ENCODE data around the gene MCC. TPM values are rescaled to one million over a fixed set of nuclear protein-coding genes. Genes with fewer than 3 reads are reported as not detected.
"Not testable (repeated sequence)": the region's sequence is repeated elsewhere in the genome, so short reads cannot be mapped to it uniquely, and the experiment has no call there.

Gene MCC
- total RNA-seq, 1 donor from 2014 or later: 15.1 TPM

GRCh38 chr5:113463032-113463431, 25.2 kb downstream of the MCC start:
- Histone ChIP-seq H3K27ac (ENCODE audit: low read depth, low read length) (no peak overlapping the region), H3K4me1 (ENCODE audit: control insufficient read depth in 3 of 3, insufficient read depth in 3 of 3, low read length in 3 of 3) (no peaks in the 10 kb centered on the region), H3K9me3 (ENCODE audit: control insufficient read depth in 3 of 3, low read length in 3 of 3) (no peaks in the 10 kb centered on the region), H3K9ac (ENCODE audit: low read depth in 1 of 3, low read length in 3 of 3) (no peak overlapping the region), H3K4me3 (ENCODE audit: low read length in 3 of 3) (no peak overlapping the region), H3K27me3 (ENCODE audit: control insufficient read depth in 3 of 3, insufficient read depth in 3 of 3, low read length in 3 of 3) (no peaks in the 10 kb centered on the region), H3K36me3 (ENCODE audit: control insufficient read depth in 3 of 3, insufficient read depth in 3 of 3, low read length in 3 of 3) (no peaks in the 10 kb centered on the region)

DNA sequence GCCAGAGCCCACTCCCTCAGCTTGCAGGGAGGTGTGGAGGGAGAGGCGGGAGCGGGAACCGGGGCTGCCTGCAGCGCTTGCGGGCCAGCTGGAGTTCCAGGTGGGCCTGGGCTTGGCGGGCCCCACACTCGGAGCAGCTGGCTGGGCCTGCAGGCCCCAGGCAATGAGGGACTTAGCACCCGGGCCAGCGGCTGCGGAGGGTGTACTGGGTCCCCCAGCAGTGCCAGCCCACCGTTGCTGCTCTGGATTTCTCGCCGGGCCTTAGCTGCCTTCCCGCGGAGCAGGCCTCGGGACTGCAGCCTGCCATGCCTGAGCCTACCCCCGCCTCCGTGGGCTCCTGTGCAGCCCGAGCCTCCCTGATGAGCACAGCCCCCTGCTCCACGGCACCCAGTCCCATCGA, 31.1 kb downstream of the MCC start:
- not testable (repeated sequence) for H3K27me3 ChIP-seq (ENCODE audit: control insufficient read depth in 3 of 3, insufficient read depth in 3 of 3, low read length in 3 of 3); H3K4me1 ChIP-seq (ENCODE audit: control insufficient read depth in 3 of 3, insufficient read depth in 3 of 3, low read length in 3 of 3); H3K27ac ChIP-seq (ENCODE audit: low read depth, low read length); H3K9me3 ChIP-seq (ENCODE audit: control insufficient read depth in 3 of 3, low read length in 3 of 3); H3K9ac ChIP-seq (ENCODE audit: low read depth in 1 of 3, low read length in 3 of 3); H3K4me3 ChIP-seq (ENCODE audit: low read length in 3 of 3); H3K36me3 ChIP-seq (ENCODE audit: control insufficient read depth in 3 of 3, insufficient read depth in 3 of 3, low read length in 3 of 3)

GRCh38 chr5:113452941-113453340, 35.3 kb downstream of the MCC start:
- Histone ChIP-seq H3K27ac (ENCODE audit: low read depth, low read length) (no peak overlapping the region), H3K4me1 (ENCODE audit: control insufficient read depth in 3 of 3, insufficient read depth in 3 of 3, low read length in 3 of 3) (no peaks in the 10 kb centered on the region), H3K4me3 (ENCODE audit: low read length in 3 of 3) (no peak overlapping the region), H3K27me3 (ENCODE audit: control insufficient read depth in 3 of 3, insufficient read depth in 3 of 3, low read length in 3 of 3) (no peaks in the 10 kb centered on the region), H3K9me3 (ENCODE audit: control insufficient read depth in 3 of 3, low read length in 3 of 3) (no peaks in the 10 kb centered on the region), H3K36me3 (ENCODE audit: control insufficient read depth in 3 of 3, insufficient read depth in 3 of 3, low read length in 3 of 3) (no peaks in the 10 kb centered on the region), H3K9ac (ENCODE audit: low read depth in 1 of 3, low read length in 3 of 3) (no peak overlapping the region)

GRCh38 chr5:113451797-113452196, 36.5 kb downstream of the MCC start:
- H3K9ac ChIP-seq (ENCODE audit: low read depth in 1 of 3, low read length in 3 of 3): no peak overlapping the region
- no peaks in the 10 kb centered on the region for H3K36me3 ChIP-seq (ENCODE audit: control insufficient read depth in 3 of 3, insufficient read depth in 3 of 3, low read length in 3 of 3)
- H3K27me3 ChIP-seq (ENCODE audit: control insufficient read depth in 3 of 3, insufficient read depth in 3 of 3, low read length in 3 of 3): no peaks in the 10 kb centered on the region
- H3K9me3 ChIP-seq (ENCODE audit: control insufficient read depth in 3 of 3, low read length in 3 of 3): no peaks in the 10 kb centered on the region
- H3K27ac ChIP-seq (ENCODE audit: low read depth, low read length): no peak overlapping the region
- H3K4me1 ChIP-seq (ENCODE audit: control insufficient read depth in 3 of 3, insufficient read depth in 3 of 3, low read length in 3 of 3): no peaks in the 10 kb centered on the region
- H3K4me3 ChIP-seq (ENCODE audit: low read length in 3 of 3): no peak overlapping the region

GRCh38 chr5:113450929-113451328, 37.3 kb downstream of the MCC start:
- no peaks in the 10 kb centered on the region for H3K36me3 ChIP-seq (ENCODE audit: control insufficient read depth in 3 of 3, insufficient read depth in 3 of 3, low read length in 3 of 3)

DNA sequence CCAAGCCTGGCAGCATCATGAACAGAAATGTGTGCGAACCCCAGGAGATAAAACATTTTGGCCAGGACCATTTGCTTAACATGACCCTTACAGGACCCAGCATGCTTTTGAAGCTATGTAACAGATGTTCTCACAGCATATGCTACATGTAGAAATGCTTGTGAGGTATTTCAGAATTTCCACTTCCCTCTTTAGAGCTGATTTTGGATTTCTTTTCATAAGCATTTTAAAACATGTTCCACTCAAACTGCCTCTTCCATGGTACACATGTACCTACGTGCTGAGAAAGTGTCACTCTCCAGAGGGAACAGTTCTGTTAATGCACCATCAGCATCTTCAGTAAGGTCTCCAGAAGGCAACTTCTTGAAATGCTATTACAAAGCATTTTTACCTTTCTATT, 37.8 kb downstream of the MCC start:
- Histone ChIP-seq H3K9me3 (ENCODE audit: control insufficient read depth in 3 of 3, low read length in 3 of 3) (peaks cover 0 to 4% (median 0%) of the 10 kb centered on the region in 3 donors), H3K4me1 (ENCODE audit: control insufficient read depth in 3 of 3, insufficient read depth in 3 of 3, low read length in 3 of 3) (no peaks in the 10 kb centered on the region), H3K36me3 (ENCODE audit: control insufficient read depth in 3 of 3, insufficient read depth in 3 of 3, low read length in 3 of 3) (no peaks in the 10 kb centered on the region), H3K27ac (ENCODE audit: low read depth, low read length) (no peak overlapping the region), H3K9ac (ENCODE audit: low read depth in 1 of 3, low read length in 3 of 3) (no peak overlapping the region), H3K27me3 (ENCODE audit: control insufficient read depth in 3 of 3, insufficient read depth in 3 of 3, low read length in 3 of 3) (no peaks in the 10 kb centered on the region), H3K4me3 (ENCODE audit: low read length in 3 of 3) (no peak overlapping the region)

More at GRCh38 chr5:113450929-113451328, 37.3 kb downstream of the MCC start:
- Histone ChIP-seq H3K9ac (ENCODE audit: low read depth in 1 of 3, low read length in 3 of 3) (no peak overlapping the region), H3K4me1 (ENCODE audit: control insufficient read depth in 3 of 3, insufficient read depth in 3 of 3, low read length in 3 of 3) (no peaks in the 10 kb centered on the region), H3K4me3 (ENCODE audit: low read length in 3 of 3) (no peak overlapping the region), H3K27ac (ENCODE audit: low read depth, low read length) (no peak overlapping the region), H3K9me3 (ENCODE audit: control insufficient read depth in 3 of 3, low read length in 3 of 3) (no peaks in the 10 kb centered on the region), H3K27me3 (ENCODE audit: control insufficient read depth in 3 of 3, insufficient read depth in 3 of 3, low read length in 3 of 3) (no peaks in the 10 kb centered on the region)

DNA sequence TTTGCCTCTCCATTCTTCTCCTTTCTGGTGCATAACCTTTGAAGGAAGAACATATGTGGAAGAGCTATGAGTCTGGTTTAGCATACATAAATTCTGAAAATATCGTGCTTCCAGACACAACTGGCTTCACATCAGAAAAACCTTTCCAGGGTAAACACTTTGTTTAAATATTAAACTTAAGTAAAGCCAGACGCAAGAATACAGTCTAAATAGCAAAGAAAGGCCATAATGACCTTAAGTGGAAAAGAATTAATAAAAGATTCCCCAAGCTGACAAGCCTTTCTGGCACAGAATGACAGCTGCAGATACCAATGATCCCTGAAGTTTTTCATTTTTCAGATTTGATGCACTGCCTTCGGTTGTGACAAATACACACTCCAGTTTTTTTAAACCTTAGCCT, 40.0 kb downstream of the MCC start:
- Histone ChIP-seq H3K36me3 (ENCODE audit: control insufficient read depth in 3 of 3, insufficient read depth in 3 of 3, low read length in 3 of 3) (no peaks in the 10 kb centered on the region), H3K27ac (ENCODE audit: low read depth, low read length) (no peak overlapping the region), H3K27me3 (ENCODE audit: control insufficient read depth in 3 of 3, insufficient read depth in 3 of 3, low read length in 3 of 3) (no peaks in the 10 kb centered on the region), H3K9ac (ENCODE audit: low read depth in 1 of 3, low read length in 3 of 3) (no peak overlapping the region), H3K4me1 (ENCODE audit: control insufficient read depth in 3 of 3, insufficient read depth in 3 of 3, low read length in 3 of 3) (no peaks in the 10 kb centered on the region), H3K9me3 (ENCODE audit: control insufficient read depth in 3 of 3, low read length in 3 of 3) (peaks cover 0 to 4% (median 0%) of the 10 kb centered on the region in 3 donors), H3K4me3 (ENCODE audit: low read length in 3 of 3) (no peak overlapping the region)

- peaks cover 0 to 4% (median 0%) of the 10 kb centered on the region in 3 donors for H3K9me3 ChIP-seq (ENCODE audit: control insufficient read depth in 3 of 3, low read length in 3 of 3)
- H3K27ac ChIP-seq (ENCODE audit: low read depth, low read length): no peak overlapping the region
- H3K9ac ChIP-seq (ENCODE audit: low read depth in 1 of 3, low read length in 3 of 3): no peak overlapping the region
- H3K4me3 ChIP-seq (ENCODE audit: low read length in 3 of 3): no peak overlapping the region
- no peaks in the 10 kb centered on the region for H3K27me3 ChIP-seq (ENCODE audit: control insufficient read depth in 3 of 3, insufficient read depth in 3 of 3, low read length in 3 of 3)
- no peaks in the 10 kb centered on the region for H3K4me1 ChIP-seq (ENCODE audit: control insufficient read depth in 3 of 3, insufficient read depth in 3 of 3, low read length in 3 of 3)
- no peaks in the 10 kb centered on the region for H3K36me3 ChIP-seq (ENCODE audit: control insufficient read depth in 3 of 3, insufficient read depth in 3 of 3, low read length in 3 of 3)
Measured at GRCh38 chr5:113447498-113448050, 40.7 kb downstream of the MCC start.

DNA sequence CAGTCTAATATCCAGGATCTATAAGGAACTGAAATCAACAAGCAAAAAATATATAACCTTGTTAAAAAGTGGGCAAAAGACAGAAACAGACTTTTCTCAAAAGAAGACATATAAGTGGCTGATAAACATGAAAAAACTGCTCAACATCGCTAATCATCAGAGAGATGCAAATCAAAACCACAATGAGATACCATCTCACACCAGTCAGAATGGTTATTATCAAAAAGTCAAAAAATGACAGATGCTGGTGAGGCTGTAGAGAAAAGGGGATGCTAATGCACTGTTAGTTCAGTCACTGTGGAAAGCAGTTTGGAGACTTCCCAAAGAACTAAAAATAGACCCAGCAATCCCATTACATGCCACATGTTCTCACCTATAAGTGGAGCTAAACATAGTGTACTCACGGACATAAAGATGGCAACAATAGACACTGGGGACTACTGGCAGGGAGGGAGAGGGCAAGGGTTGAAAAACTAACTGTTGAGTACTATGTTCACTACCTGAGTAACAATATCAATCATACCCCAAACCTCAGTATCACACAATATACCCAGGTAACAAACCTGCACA, 41.8 kb downstream of the MCC start:
- Histone ChIP-seq H3K9ac (ENCODE audit: low read depth in 1 of 3, low read length in 3 of 3) (no peak overlapping the region), H3K27ac (ENCODE audit: low read depth, low read length) (no peak overlapping the region), H3K36me3 (ENCODE audit: control insufficient read depth in 3 of 3, insufficient read depth in 3 of 3, low read length in 3 of 3) (no peaks in the 10 kb centered on the region), H3K27me3 (ENCODE audit: control insufficient read depth in 3 of 3, insufficient read depth in 3 of 3, low read length in 3 of 3) (no peaks in the 10 kb centered on the region), H3K4me1 (ENCODE audit: control insufficient read depth in 3 of 3, insufficient read depth in 3 of 3, low read length in 3 of 3) (no peaks in the 10 kb centered on the region), H3K4me3 (ENCODE audit: low read length in 3 of 3) (no peak overlapping the region), H3K9me3 (ENCODE audit: control insufficient read depth in 3 of 3, low read length in 3 of 3) (peaks cover 0 to 4% (median 0%) of the 10 kb centered on the region in 3 donors)

DNA sequence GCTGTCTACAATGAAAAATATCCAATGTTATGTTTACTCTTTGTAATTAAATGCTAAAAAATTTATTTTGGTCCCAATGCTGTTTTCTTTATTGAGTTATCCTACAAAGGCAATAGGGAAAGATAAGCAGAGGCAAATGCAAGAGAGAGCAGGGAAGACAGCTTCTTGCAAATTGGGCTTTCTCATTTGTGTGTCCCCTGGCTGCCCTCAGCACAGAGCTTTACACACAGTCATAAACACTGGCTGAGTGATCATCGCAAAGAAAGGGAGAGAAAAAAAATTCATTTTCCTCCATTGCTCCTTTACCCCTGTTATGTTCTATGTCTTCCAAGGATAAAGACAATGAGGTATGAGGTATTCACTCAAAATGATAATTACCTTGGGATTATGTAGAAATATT, 51.1 kb downstream of the MCC start:
- no peaks in the 10 kb centered on the region for H3K36me3 ChIP-seq (ENCODE audit: control insufficient read depth in 3 of 3, insufficient read depth in 3 of 3, low read length in 3 of 3)
- no peak overlapping the region for H3K4me3 ChIP-seq (ENCODE audit: low read length in 3 of 3)
- H3K27ac ChIP-seq (ENCODE audit: low read depth, low read length): no peak overlapping the region
- H3K9me3 ChIP-seq (ENCODE audit: control insufficient read depth in 3 of 3, low read length in 3 of 3): no peaks in the 10 kb centered on the region
- no peak overlapping the region for H3K9ac ChIP-seq (ENCODE audit: low read depth in 1 of 3, low read length in 3 of 3)
- H3K27me3 ChIP-seq (ENCODE audit: control insufficient read depth in 3 of 3, insufficient read depth in 3 of 3, low read length in 3 of 3): no peaks in the 10 kb centered on the region
- no peaks in the 10 kb centered on the region for H3K4me1 ChIP-seq (ENCODE audit: control insufficient read depth in 3 of 3, insufficient read depth in 3 of 3, low read length in 3 of 3)
